K562 (cell line): ENCODE data around the gene MLLT11. TPM values are rescaled to one million over a fixed set of nuclear protein-coding genes. Genes with fewer than 3 reads are reported as not detected.

ENCODE experiments used
- CBX5 ChIP-seq: IDR thresholded peaks from 2 replicates; pipeline ENCODE4 v1.6.1; 2014; ENCODE audit warnings: low read depth, borderline replicate concordance
- CCNT2 ChIP-seq: IDR thresholded peaks from 2 replicates; pipeline ENCODE4 v1.6.1; 2011; ENCODE audit warnings: borderline replicate concordance, low read depth, mild to moderate bottlenecking, moderate library complexity, mixed read lengths, low read length; ENCODE audit not compliant: insufficient read length; ENCODE audit errors: extremely low read depth
- CEBPB ChIP-seq: fragments of 450-650 bp; IDR thresholded peaks from 2 replicates; pipeline ENCODE4 v1.6.1; 2016; ENCODE audit warnings: missing genetic modification characterization, missing compliant biosample characterization
- COPS2 ChIP-seq: fragments of 450-650 bp; conservative IDR thresholded peaks from 2 replicates; pipeline ENCODE4 v1.6.1; 2016; ENCODE audit warnings: mild to moderate bottlenecking, moderate library complexity
- ETV1 ChIP-seq: fragments of 450-650 bp; conservative IDR thresholded peaks from 2 replicates; pipeline ENCODE4 v1.6.1; 2016; ENCODE audit warnings: missing genetic modification characterization, control low read depth, low read depth, missing compliant biosample characterization
- FOS ChIP-seq: IDR thresholded peaks from 3 replicates; pipeline ENCODE4 v1.6.1; 2011; ENCODE audit not compliant: insufficient read length; ENCODE audit errors: extremely low read depth
- FOXK1 ChIP-seq: sonication (generic); formaldehyde crosslinking; IDR thresholded peaks from 2 replicates; pipeline ENCODE4 v1.8.0; 2022; ENCODE audit warnings: missing genetic modification reagents, mild to moderate bottlenecking, borderline replicate concordance
- HDAC1 ChIP-seq, 2 experiments: fragments of 450-650 bp; IDR thresholded peaks; 2 replicates each; pipeline ENCODE4 v1.6.1; 2016 to 2017; ENCODE audit warnings: inconsistent platforms in 1 of 2, mild to moderate bottlenecking in 1 of 2, moderate library complexity in 1 of 2
- HDAC8 ChIP-seq: fragments of 450-650 bp; IDR thresholded peaks from 2 replicates; pipeline ENCODE4 v1.6.1; 2016; ENCODE audit warnings: mild to moderate bottlenecking, missing genetic modification characterization, moderate library complexity, missing compliant biosample characterization
- HNRNPL ChIP-seq: fragments of 200-400 bp; formaldehyde crosslinking; IDR thresholded peaks from 2 replicates; pipeline ENCODE4 v1.6.1; 2017; ENCODE audit warnings: low read depth, mild to moderate bottlenecking, low read length
- JUND ChIP-seq, 2 experiments: IDR thresholded peaks; 2 replicates in 1 of 2; 3 replicates in 1 of 2; pipeline ENCODE4 v1.6.1; 2011; ENCODE audit warnings: borderline replicate concordance in 2 of 2, low read depth in 2 of 2, low read length in 2 of 2, improper control_type of control experiment in 1 of 2, missing biosample characterization in 1 of 2, missing genetic modification characterization in 1 of 2, missing genetic modification reagents in 1 of 2
- PCBP1 ChIP-seq: fragments of 200-400 bp; formaldehyde crosslinking; IDR thresholded peaks from 2 replicates; pipeline ENCODE4 v1.6.1; 2018; ENCODE audit warnings: mild to moderate bottlenecking, low read depth, low read length; ENCODE audit not compliant: poor library complexity, severe bottlenecking
- SP1 ChIP-seq: sonication (generic); formaldehyde crosslinking; IDR thresholded peaks from 2 replicates; pipeline ENCODE4 v1.8.1; 2022; ENCODE audit warnings: mild to moderate bottlenecking, missing genetic modification reagents
- TAF1 ChIP-seq: IDR thresholded peaks from 2 replicates; pipeline ENCODE4 v1.6.1; 2011; ENCODE audit warnings: mild to moderate bottlenecking, low read length, moderate library complexity; ENCODE audit not compliant: insufficient read depth, control insufficient read depth, severe bottlenecking; ENCODE audit errors: extremely low read depth
- TCF3 ChIP-seq: sonication (generic); formaldehyde crosslinking; IDR thresholded peaks from 2 replicates; pipeline ENCODE4 v1.4.0; 2020; ENCODE audit warnings: mild to moderate bottlenecking, missing genetic modification reagents
- ZBTB2 ChIP-seq: fragments of 450-650 bp; IDR thresholded peaks from 2 replicates; pipeline ENCODE4 v1.6.1; 2016; ENCODE audit warnings: antibody characterized with exemption
- ZFP91 ChIP-seq: sonication (generic); formaldehyde crosslinking; IDR thresholded peaks from 2 replicates; pipeline ENCODE4 v1.8.0; 2022; ENCODE audit warnings: mild to moderate bottlenecking, missing genetic modification reagents
- ZNF609 ChIP-seq: sonication (generic); formaldehyde crosslinking; IDR thresholded peaks from 2 replicates; pipeline ENCODE4 v1.8.1; 2023; ENCODE audit warnings: missing genetic modification reagents, mild to moderate bottlenecking, borderline replicate concordance
- polyA plus RNA-seq, 8 experiments: library from polyadenylated mRNA; depleted of rRNA in 4 of 8; stranded (reverse) in 5 of 8; unstranded in 3 of 8; fragments of >200 nt; fragmentation: Nextera tagmentation in 2 of 8; fragmentation: Illumina TruSeq in 1 of 8; extraction: Ambion mirVana in 2 of 8; extraction: Trizol in 1 of 8; gene quantifications; 2 replicates each; pipeline versions ENCODE4 v1.2.1 to v1.2.3, GENCODE V29; 2011 to 2014; ENCODE audit warnings: inconsistent platforms in 1 of 8, missing spikeins in 1 of 8
- total RNA-seq, 7 experiments: library from RNA; depleted of rRNA in 6 of 7; stranded (reverse); fragments of >200 nt in 6 of 7; fragmentation: Illumina TruSeq in 2 of 7; extraction: Trizol in 2 of 7; gene quantifications; 2 replicates each; pipeline versions ENCODE4 v1.2.1 to v1.2.3, GENCODE V29; 2011 to 2021; ENCODE audit warnings: low replicate concordance in 1 of 7

Gene MLLT11
- total and polyA plus RNA-seq, 9 of the 15 experiments (the other 6 are each of a cell fraction or from before 2014, with no cell fraction given), result 12.1 to 91.0 (median 22.0) TPM

DNA sequence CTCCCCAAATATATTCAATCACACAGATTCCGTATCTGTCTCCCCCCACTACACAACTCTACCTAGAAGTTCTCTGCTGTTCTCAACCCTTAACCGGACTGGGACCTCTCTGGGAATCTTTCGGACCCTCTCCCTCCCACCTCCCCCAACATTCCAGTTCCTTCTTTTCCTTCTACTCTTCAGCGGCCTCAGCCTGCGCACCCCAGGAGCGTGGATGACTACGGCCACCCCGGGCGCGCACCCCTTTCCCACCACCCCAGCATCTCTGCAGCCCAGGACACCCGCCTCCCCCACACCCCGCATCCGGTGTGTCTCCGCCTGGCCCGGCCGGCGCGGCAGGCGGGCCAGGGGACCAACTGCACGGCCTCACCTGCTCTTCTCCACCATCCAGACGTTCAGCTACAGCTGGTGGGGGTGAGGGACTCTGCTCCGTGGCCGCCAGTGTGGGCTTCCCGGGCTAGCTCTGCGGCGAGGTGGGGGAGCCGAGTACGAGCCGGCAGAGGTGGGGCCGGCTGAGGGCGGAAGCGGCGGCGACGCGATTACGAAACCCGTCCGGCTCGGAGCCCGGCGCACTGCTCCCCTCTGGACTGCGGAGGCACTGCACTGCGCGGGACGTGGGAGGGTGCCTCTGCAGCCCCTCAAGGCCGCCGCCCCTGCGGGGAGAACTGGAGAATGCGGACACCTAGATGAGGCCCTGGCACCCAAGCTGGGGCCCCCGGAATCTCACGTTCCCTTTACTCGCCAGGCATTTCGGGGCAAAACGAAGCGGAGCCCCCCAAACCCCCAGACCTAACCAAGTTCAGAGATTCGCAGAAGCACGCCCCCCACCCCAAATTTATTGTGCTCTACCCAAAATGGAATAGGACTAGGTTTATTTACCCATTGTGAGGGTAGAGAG, 839 bp upstream of the MLLT11 start, which contains the start of gene CDC42SE1 (continued):
- TF ChIP-seq COPS2 (no peak), ZBTB2 (peak; percentile 21; the same call in 1 of the 2 replicates), JUND (IDR thresholded peaks at IDR 0.05; ENCODE audit: borderline replicate concordance, low read depth, low read length) (peak; percentile 82), JUND (tag; IDR thresholded peaks at IDR 0.05; ENCODE audit: borderline replicate concordance, low read depth, low read length) (peak; percentile 44; the same call in 1 of the 3 replicates), ETV1 (tag) (peak; percentile 99), FOXK1 (CRISPR knock-in tag) (peak; percentile 29; the same call in 1 of the 2 replicates), ZNF609 (CRISPR knock-in tag) (peak; percentile 43; the same call in 1 of the 2 replicates), CEBPB (tag) (peak; percentile 99), HDAC8 (tag) (no peak), SP1 (CRISPR knock-in tag) (peak; percentile 60), HDAC1 (IDR thresholded peaks at IDR 0.05) (peak in 1 of 2 experiments; percentile 90; a peak in 3 of 4 replicates), ZFP91 (CRISPR knock-in tag) (no peak), CBX5 (0 out of 2 replicates have a peak, but pooled peaks have one; percentile 19), FOS (no peak), TCF3 (CRISPR knock-in tag) (no peak), CCNT2 (peak; percentile 91), HNRNPL (peak; percentile 42; the same call in 1 of the 2 replicates), PCBP1 (peak; percentile 92), TAF1 (peak; percentile 94)
